ENCODE data around the gene PLA2G2F. TPM values are rescaled to one million over a fixed set of nuclear protein-coding genes. Genes with fewer than 3 reads are reported as not detected.

PLA2G2F gene
- total and polyA plus RNA-seq, 2 experiments from 2014 or later = not detected

- H3K9me3 Mint-ChIP-seq = 0 out of 3 replicates have a peak, but pooled peaks cover under 1% of the 10 kb centered on the region
- no peaks in the 10 kb centered on the region; the same call in 2 of the 3 replicates for H3K36me3 Mint-ChIP-seq (ENCODE audit: low read depth)
- H3K4me3 Mint-ChIP-seq = peak overlapping the region; percentile 73
- Histone ChIP-seq H3F3A (replicated peaks; ENCODE audit: low read depth) (no peaks in the 10 kb centered on the region), H3K4me2 (peak overlapping the region; percentile 99), H2AFZ (no peak overlapping the region), H3K4me3 (no peak overlapping the region; the same call in 1 of the 2 replicates), H4K20me1 (replicated peaks; ENCODE audit: insufficient read depth) (no peaks in the 10 kb centered on the region), H3K9me2 (ENCODE audit: insufficient read depth) (no peaks in the 10 kb centered on the region), H3K27me3 (ENCODE audit: insufficient read depth) (peaks cover 13% of the 10 kb centered on the region), H3K79me2 (replicated peaks; ENCODE audit: insufficient read depth) (no peaks in the 10 kb centered on the region), H3K36me3 (ENCODE audit: insufficient read depth) (no peaks in the 10 kb centered on the region), H3K27ac (ENCODE audit: low read depth) (no peak overlapping the region), H3K4me1 (ENCODE audit: insufficient read depth) (peaks cover 9% of the 10 kb centered on the region)
- ATAC-seq = no peak
- peaks cover 23% of the 10 kb centered on the region for H3K4me1 Mint-ChIP-seq
- TF ChIP-seq STAT1 (IDR thresholded peaks at IDR 0.05; ENCODE audit: unreplicated experiment) (no peak), ZNF462 (CRISPR knock-in tag; IDR thresholded peaks at IDR 0.05) (no peak), REST (IDR thresholded peaks at IDR 0.05; ENCODE audit: unreplicated experiment) (no peak), CREB1 (CRISPR knock-in tag; IDR thresholded peaks at IDR 0.05; ENCODE audit: low read depth) (no peak), NANOG (IDR thresholded peaks at IDR 0.05; ENCODE audit: borderline replicate concordance) (no peak), EZH2 (IDR thresholded peaks at IDR 0.05; ENCODE audit: low read depth, unreplicated experiment) (no peak), CTCF (conservative IDR thresholded peaks at IDR 0.05; ENCODE audit: low read depth in 2 of 2) (no peak), ZNF114 (CRISPR knock-in tag; IDR thresholded peaks at IDR 0.05) (no peak)
- peak; percentile 9 for DNase-seq (ENCODE audit: low spot score)
- no peak overlapping the region for H3K27ac Mint-ChIP-seq
- peaks cover 16% of the 10 kb centered on the region for H3K27me3 Mint-ChIP-seq (ENCODE audit: insufficient read depth, low read depth, poor library complexity)
Observed at GRCh38 chr1:20187103-20187812, 48.1 kb downstream of the PLA2G2F start.
